Nephron (organoid): ENCODE measurements around the gene SYNDIG1.

ENCODE experiments used
- H3K27ac Mint-ChIP-seq, 3 experiments: 2 replicates each; pipeline ENCODE4 v1.8.0; 2020; ENCODE audit warnings: mixed read lengths in 3 of 3, mild to moderate bottlenecking in 2 of 3, moderate library complexity in 1 of 3
- H3K27me3 Mint-ChIP-seq: 2 replicates; pipeline ENCODE4 v1.8.0; 2021; ENCODE audit warnings: low read depth, mild to moderate bottlenecking, moderate library complexity, mixed read lengths
- H3K36me3 Mint-ChIP-seq: 2 replicates; pipeline ENCODE4 v1.8.0; 2020; ENCODE audit warnings: low read depth, mixed read lengths
- H3K4me1 Mint-ChIP-seq: 2 replicates; pipeline ENCODE4 v1.8.0; 2020; ENCODE audit warnings: mixed read lengths
- H3K4me3 Mint-ChIP-seq, 3 experiments: 2 replicates each; pipeline ENCODE4 v1.8.0; 2020; ENCODE audit warnings: mild to moderate bottlenecking in 3 of 3, mixed read lengths in 3 of 3, moderate library complexity in 2 of 3
- H3K9me3 Mint-ChIP-seq: 2 replicates; pipeline ENCODE4 v1.8.0; 2020; ENCODE audit warnings: mixed read lengths
- CTCF ChIP-seq, 3 experiments: fragments of 200-600 bp; sonication (generic); IDR thresholded peaks; one replicate each; pipeline ENCODE4 v1.5.0; 2021; ENCODE audit warnings: antibody characterized with exemption in 3 of 3; ENCODE audit not compliant: unreplicated experiment in 3 of 3

The SYNDIG1 gene

GRCh38 chr20:24575811-24576210, 106.4 kb downstream of the SYNDIG1 start:
- no peak overlapping the region for H3K4me3 Mint-ChIP-seq
- H3K27ac Mint-ChIP-seq = no peak overlapping the region
- H3K9me3 Mint-ChIP-seq = no peaks in the 10 kb centered on the region
- no peaks in the 10 kb centered on the region for H3K36me3 Mint-ChIP-seq
- peaks cover 7% of the 10 kb centered on the region for H3K27me3 Mint-ChIP-seq
- peaks cover 5% of the 10 kb centered on the region for H3K4me1 Mint-ChIP-seq
- TF ChIP-seq CTCF (IDR thresholded peaks at IDR 0.05; ENCODE audit: unreplicated experiment in 3 of 3) = no peak

GRCh38 chr20:24576447-24576846, 107.0 kb downstream of the SYNDIG1 start:
- Mint-ChIP-seq H3K4me3 (no peak overlapping the region), H3K4me1 (peaks cover 5% of the 10 kb centered on the region), H3K9me3 (no peaks in the 10 kb centered on the region), H3K36me3 (no peaks in the 10 kb centered on the region), H3K27ac (no peak overlapping the region), H3K27me3 (peaks cover 5% of the 10 kb centered on the region)
- TF ChIP-seq CTCF (IDR thresholded peaks at IDR 0.05; ENCODE audit: unreplicated experiment in 3 of 3) = no peak

- Mint-ChIP-seq H3K9me3 (no peaks in the 10 kb centered on the region), H3K4me3 (no peak overlapping the region), H3K27ac (no peak overlapping the region)
These were observed 108.0 kb downstream of the SYNDIG1 start for GRCh38 chr20:24577271-24577909.

GRCh38 chr20:24578567-24579415, 109.4 kb downstream of the SYNDIG1 start:
- no peaks in the 10 kb centered on the region for H3K9me3 Mint-ChIP-seq
- peaks cover 5% of the 10 kb centered on the region for H3K27me3 Mint-ChIP-seq
- TF ChIP-seq CTCF (IDR thresholded peaks at IDR 0.05; ENCODE audit: unreplicated experiment in 3 of 3) = no peak
- H3K36me3 Mint-ChIP-seq = no peaks in the 10 kb centered on the region
- no peak overlapping the region for H3K4me3 Mint-ChIP-seq
- H3K27ac Mint-ChIP-seq = no peak overlapping the region
- peaks cover 5% of the 10 kb centered on the region for H3K4me1 Mint-ChIP-seq

More at GRCh38 chr20:24577271-24577909, 108.0 kb downstream of the SYNDIG1 start:
- no peaks in the 10 kb centered on the region for H3K36me3 Mint-ChIP-seq
- H3K27me3 Mint-ChIP-seq = peaks cover 5% of the 10 kb centered on the region
- H3K4me1 Mint-ChIP-seq = peaks cover 5% of the 10 kb centered on the region
- TF ChIP-seq CTCF (IDR thresholded peaks at IDR 0.05; ENCODE audit: unreplicated experiment in 3 of 3) = no peak

- Mint-ChIP-seq H3K4me3 (no peak overlapping the region), H3K9me3 (no peaks in the 10 kb centered on the region), H3K27ac (no peak overlapping the region), H3K36me3 (no peaks in the 10 kb centered on the region), H3K4me1 (peaks cover 5% of the 10 kb centered on the region), H3K27me3 (peaks cover 5% of the 10 kb centered on the region)
- TF ChIP-seq CTCF (IDR thresholded peaks at IDR 0.05; ENCODE audit: unreplicated experiment in 3 of 3) = no peak
These were observed 110.0 kb downstream of the SYNDIG1 start for GRCh38 chr20:24579475-24579874.
